Occipital lobe (tissue), 3 donors: ENCODE measurements around the gene IL1RN. TPM values are rescaled to one million over a fixed set of nuclear protein-coding genes. Genes with fewer than 3 reads are reported as not detected.

Experiments
- DNase-seq: peaks from one replicate; lab custom pipeline; 2025; lab: John Stamatoyannopoulos, UW
- small RNA-seq: library from RNA; depleted of rRNA; stranded (forward); fragments of <200 nt; gene quantifications from one replicate; pipeline ENCODE3, GENCODE V24; 2014
- total RNA-seq: library from RNA; depleted of rRNA; stranded (reverse); fragments of >200 nt; gene quantifications from one replicate; pipeline ENCODE4 v1.2.3, GENCODE V29; 2014

IL1RN gene
- total RNA-seq, 1 donor from 2014 or later = not detected

GRCh38 chr2:113173542-113174375 lies 46.4 kb downstream of the IL1RN start, which contains the start of gene PSD4:
Gene PSD4, plus strand, starts transcription at chr2:113173971. Its CDS starts 8,486 bp downstream, at chr2:113182457.
- DNase-seq = no peak

GRCh38 chr2:113174376-113174750 lies 47.0 kb downstream of the IL1RN start:
- no peak for DNase-seq

GRCh38 chr2:113175042-113175628 lies 47.7 kb downstream of the IL1RN start:
- DNase-seq = no peak

GRCh38 chr2:113175736-113176695 lies 48.6 kb downstream of the IL1RN start:
- no peak for DNase-seq

- DNase-seq = no peak
Observed at GRCh38 chr2:113176696-113177355, 49.4 kb downstream of the IL1RN start.

- no peak for DNase-seq
Observed at GRCh38 chr2:113178069-113178746, 50.8 kb downstream of the IL1RN start.

GRCh38 chr2:113178891-113179290 lies 51.5 kb downstream of the IL1RN start:
- DNase-seq = no peak

- DNase-seq = no peak
Observed at GRCh38 chr2:113179446-113180045, 52.1 kb downstream of the IL1RN start.

- no peak for DNase-seq
Observed at GRCh38 chr2:113180131-113180946, 52.9 kb downstream of the IL1RN start.

- no peak for DNase-seq
Observed at GRCh38 chr2:113181258-113182051, 54.1 kb downstream of the IL1RN start.

GRCh38 chr2:113182471-113183260 lies 55.3 kb downstream of the IL1RN start:
- no peak for DNase-seq

- no peak for DNase-seq
Observed at GRCh38 chr2:113183264-113183663, 55.9 kb downstream of the IL1RN start.

Small RNAs within 50 kb of the gene (small RNA-seq; reads per million reads assigned to genes)
- not detected for gene RNU6-1180P

Other genes with a start within 250 kb of the IL1RN start
- not detected for gene IL37, start 216.4 kb upstream of the IL1RN start, total RNA-seq
- not detected for gene IL36G, start 149.6 kb upstream of the IL1RN start, total RNA-seq
- gene IL36A, start 122.1 kb upstream of the IL1RN start, total RNA-seq = not detected
- gene IL36B, start 74.7 kb upstream of the IL1RN start, total RNA-seq = not detected
- not detected for gene IL36RN, start 68.4 kb upstream of the IL1RN start, total RNA-seq
- not detected for gene IL1F10, start 59.6 kb upstream of the IL1RN start, total RNA-seq
- gene PSD4, start 46.4 kb downstream of the IL1RN start, total RNA-seq = 4.2 TPM
- gene PAX8, start 151.3 kb downstream of the IL1RN start, total RNA-seq = not detected